Bronchial epithelial cell (primary cell): Measurements from ENCODE around the gene RPL12. TPM values are rescaled to one million over a fixed set of nuclear protein-coding genes. Genes with fewer than 3 reads are reported as not detected.

ENCODE experiments used
- DNase-seq: peaks from one replicate; pipeline ENCODE4 v3.0.0-alpha.2; 2010; ENCODE audit warnings: low read depth
- FAIRE-seq: peaks from 2 replicates; lab custom pipeline; 2011; peaks lifted over from hg19 to GRCh38; lab: Jason Lieb, UNC
- H3K27me3 ChIP-seq: 2 replicates; pipeline ENCODE4 v1.5.1; 2011; ENCODE audit warnings: low read length; ENCODE audit not compliant: control insufficient read depth, insufficient read depth
- H3K36me3 ChIP-seq: 2 replicates; pipeline ENCODE4 v1.5.1; 2011; ENCODE audit warnings: low read length; ENCODE audit not compliant: control insufficient read depth, insufficient read depth
- H3K4me3 ChIP-seq: 2 replicates; pipeline ENCODE4 v1.5.1; 2011; ENCODE audit warnings: mild to moderate bottlenecking, low read depth, low read length, control low read depth
- total RNA-seq: library from RNA; depleted of rRNA; stranded (reverse); fragments of >200 nt; gene quantifications from 2 replicates; pipeline ENCODE4 v1.2.1, GENCODE V29; 2014
- TF ChIP-seq, protein P1 (sequence below): IDR thresholded peaks from 2 replicates; pipeline ENCODE4 v1.5.1; 2011; ENCODE audit warnings: mild to moderate bottlenecking, moderate library complexity, low read length, control low read depth, inconsistent platforms; ENCODE audit not compliant: insufficient read depth, severe bottlenecking

The RPL12 gene
- total RNA-seq, 1 donor from 2014 or later = 3,707 TPM

DNA sequence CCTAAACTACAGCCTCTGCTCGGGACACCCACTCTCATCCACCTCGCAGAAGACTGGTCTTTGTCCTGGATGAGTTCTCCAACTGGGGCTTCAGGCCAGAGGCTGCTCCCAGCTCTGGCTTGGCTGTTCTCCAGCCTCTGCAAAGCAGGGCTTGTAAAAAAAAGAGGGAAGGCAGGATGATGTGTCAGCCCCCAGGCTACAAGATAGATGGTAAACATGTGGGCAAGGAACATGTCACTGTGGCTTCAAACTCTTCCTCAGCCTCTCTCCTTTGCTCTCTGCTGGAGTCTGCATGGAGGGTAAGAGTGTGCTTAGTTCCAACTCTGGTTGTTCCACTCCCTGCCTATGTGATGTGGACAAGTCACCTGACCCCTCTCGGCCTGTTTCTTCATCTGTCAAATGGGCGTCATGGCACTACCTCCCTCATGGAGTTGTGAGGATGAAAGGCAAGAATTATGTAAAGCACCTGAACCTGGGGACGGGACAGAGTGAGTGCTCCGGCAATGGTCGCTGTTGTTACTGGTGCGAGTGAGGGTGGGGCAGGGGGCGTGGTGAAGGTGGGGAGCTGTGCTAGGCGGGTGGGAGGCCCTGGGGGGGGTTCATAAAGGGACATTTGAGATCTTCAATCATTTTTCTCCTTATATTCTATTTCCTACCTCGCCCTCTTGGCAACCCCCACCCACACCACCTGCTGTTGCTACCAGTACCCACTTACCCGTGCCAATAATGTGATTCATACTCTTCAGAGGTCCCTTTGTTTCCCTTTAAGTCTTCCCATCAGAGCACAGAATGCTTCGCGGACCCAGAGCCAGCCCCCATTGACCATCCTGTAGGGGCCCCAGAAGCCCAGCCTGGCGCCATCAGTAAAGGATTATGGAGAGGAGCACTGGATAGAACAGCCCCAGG, 33.8 kb downstream of the RPL12 start:
- DNase-seq (peak; percentile 91), FAIRE-seq (no peak)
- TF ChIP-seq, protein P1, sequence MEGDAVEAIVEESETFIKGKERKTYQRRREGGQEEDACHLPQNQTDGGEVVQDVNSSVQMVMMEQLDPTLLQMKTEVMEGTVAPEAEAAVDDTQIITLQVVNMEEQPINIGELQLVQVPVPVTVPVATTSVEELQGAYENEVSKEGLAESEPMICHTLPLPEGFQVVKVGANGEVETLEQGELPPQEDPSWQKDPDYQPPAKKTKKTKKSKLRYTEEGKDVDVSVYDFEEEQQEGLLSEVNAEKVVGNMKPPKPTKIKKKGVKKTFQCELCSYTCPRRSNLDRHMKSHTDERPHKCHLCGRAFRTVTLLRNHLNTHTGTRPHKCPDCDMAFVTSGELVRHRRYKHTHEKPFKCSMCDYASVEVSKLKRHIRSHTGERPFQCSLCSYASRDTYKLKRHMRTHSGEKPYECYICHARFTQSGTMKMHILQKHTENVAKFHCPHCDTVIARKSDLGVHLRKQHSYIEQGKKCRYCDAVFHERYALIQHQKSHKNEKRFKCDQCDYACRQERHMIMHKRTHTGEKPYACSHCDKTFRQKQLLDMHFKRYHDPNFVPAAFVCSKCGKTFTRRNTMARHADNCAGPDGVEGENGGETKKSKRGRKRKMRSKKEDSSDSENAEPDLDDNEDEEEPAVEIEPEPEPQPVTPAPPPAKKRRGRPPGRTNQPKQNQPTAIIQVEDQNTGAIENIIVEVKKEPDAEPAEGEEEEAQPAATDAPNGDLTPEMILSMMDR = no peak
- H3K27me3 ChIP-seq = no peaks in the 10 kb centered on the region
- no peaks in the 10 kb centered on the region for H3K36me3 ChIP-seq
- no peak overlapping the region for H3K4me3 ChIP-seq

DNA sequence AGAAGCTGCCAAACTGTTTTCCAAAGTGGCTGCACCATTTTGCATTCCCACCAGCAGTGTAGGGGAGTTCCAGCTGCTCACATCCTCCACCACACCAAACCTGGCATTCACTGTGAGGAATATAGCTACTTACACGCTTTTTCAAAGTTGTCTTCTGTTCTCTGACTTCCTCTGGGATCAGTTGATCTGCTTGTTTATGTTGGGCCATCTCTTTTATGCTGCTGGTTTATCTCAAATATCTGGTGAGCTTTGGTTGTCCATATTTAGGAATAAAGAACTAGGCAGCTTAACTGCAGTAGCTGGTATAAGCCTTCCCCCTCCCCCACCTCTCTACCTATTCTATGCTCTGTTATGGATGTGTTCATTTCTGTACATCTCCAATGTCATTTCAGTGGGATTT, 35.5 kb downstream of the RPL12 start:
- no peak for FAIRE-seq
- Histone ChIP-seq H3K27me3 (no peaks in the 10 kb centered on the region), H3K36me3 (no peaks in the 10 kb centered on the region), H3K4me3 (no peak overlapping the region)
- TF ChIP-seq, protein P1 = no peak
- no peak for DNase-seq

DNA sequence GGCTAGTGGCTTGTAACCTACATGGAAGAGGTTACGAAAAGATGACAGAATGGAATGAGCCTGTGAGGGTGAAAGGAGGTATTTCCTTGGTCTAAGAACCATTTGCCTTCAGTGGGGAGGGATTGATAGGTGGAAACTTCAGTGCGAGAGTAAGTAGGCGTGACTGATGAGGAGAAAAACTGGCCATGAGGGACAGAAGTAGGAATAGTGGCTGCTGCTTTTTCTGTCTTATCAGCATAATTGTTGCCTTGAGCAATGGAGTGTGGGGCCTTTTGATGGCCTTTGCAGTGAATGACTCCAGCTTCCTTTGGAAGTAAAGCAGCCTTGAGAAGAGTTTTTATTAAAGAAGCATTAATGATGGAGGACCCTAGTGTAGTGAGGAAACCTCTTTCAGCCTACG, 36.1 kb downstream of the RPL12 start:
- Histone ChIP-seq H3K27me3 (no peaks in the 10 kb centered on the region), H3K36me3 (no peaks in the 10 kb centered on the region), H3K4me3 (no peak overlapping the region)
- TF ChIP-seq, protein P1 = no peak
- FAIRE-seq (no peak), DNase-seq (no peak)

DNA sequence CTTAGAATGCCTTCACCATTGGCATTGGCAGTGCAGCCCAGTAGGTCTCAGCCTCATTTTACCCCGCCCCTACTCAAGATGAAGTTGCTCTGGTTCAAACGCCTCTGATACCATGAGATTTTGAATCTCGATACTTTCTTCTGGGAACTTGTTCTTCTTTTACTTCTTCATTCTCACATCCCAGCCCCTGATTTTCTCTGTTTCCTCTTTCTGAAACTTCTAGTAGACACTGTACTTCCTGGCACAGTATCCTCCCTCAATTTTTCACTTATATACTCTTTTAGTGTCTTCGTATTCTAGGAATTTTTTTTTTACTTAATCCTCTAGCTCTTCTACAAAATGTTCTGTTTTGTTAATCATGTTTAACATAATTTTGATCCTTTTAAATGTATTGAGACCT, 40.1 kb downstream of the RPL12 start:
- H3K36me3 ChIP-seq = peaks cover 4% of the 10 kb centered on the region
- H3K4me3 ChIP-seq = no peak overlapping the region
- no peaks in the 10 kb centered on the region for H3K27me3 ChIP-seq
- DNase-seq (no peak), FAIRE-seq (no peak)
- TF ChIP-seq, protein P1 = no peak

DNA sequence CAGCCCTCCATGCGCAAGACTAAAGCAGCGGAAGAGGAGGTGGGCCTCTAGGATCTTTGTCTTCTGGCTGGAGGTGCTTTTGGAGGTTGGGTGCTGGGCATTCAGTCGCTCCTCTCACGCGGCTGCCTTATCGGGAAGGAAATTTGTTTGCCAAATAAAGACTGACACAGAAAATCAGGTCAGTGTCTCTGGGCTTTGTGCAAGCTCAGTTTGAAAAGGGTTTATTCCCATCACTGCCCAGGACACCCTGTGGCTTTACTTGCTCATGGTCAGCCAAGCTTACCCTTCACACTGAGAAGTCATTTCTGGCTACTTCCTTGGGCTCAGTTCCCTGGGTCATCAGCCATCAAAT, 43.7 kb downstream of the RPL12 start:
- Histone ChIP-seq H3K36me3 (peaks cover 14% of the 10 kb centered on the region), H3K4me3 (no peak overlapping the region), H3K27me3 (no peaks in the 10 kb centered on the region)
- DNase-seq (no peak), FAIRE-seq (no peak)
- TF ChIP-seq, protein P1 = no peak
